ENCODE results near the gene TBC1D22A. TPM values are rescaled to one million over a fixed set of nuclear protein-coding genes. Genes with fewer than 3 reads are reported as not detected.

The TBC1D22A gene
- total RNA-seq, 2 experiments from 2014 or later, result 38.5 to 41.0 TPM

DNA sequence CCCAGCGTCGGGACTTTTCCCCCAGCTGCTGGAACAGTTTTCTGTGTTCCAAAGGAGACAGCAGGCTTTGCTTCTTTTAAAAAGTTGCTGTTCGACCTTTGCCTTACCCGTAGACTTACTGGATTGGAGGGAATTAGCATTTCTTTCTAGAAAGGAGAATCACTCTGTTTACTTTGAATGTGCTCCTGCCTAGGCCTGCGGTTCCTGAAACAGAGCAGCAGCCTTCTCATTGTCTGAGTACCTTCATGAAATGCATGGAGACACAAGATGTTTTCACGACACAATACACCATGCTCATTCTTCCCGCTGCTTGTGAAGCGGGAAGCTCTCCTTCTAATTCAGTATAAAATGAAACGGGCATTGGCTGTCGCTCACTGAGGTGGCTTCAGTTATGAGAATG is 196.2 kb downstream of the TBC1D22A start:
- Mint-ChIP-seq H3K36me3 (ENCODE audit: low read depth) (no peaks in the 10 kb centered on the region), H3K9me3 (no peaks in the 10 kb centered on the region), H3K27ac (no peak overlapping the region), H3K4me3 (no peak overlapping the region), H3K4me1 (no peaks in the 10 kb centered on the region), H3K27me3 (no peaks in the 10 kb centered on the region)
- ChIA-PET CTCF (no interaction called here), POLR2A (no interaction called here)
- DNase-seq, result no peak

DNA sequence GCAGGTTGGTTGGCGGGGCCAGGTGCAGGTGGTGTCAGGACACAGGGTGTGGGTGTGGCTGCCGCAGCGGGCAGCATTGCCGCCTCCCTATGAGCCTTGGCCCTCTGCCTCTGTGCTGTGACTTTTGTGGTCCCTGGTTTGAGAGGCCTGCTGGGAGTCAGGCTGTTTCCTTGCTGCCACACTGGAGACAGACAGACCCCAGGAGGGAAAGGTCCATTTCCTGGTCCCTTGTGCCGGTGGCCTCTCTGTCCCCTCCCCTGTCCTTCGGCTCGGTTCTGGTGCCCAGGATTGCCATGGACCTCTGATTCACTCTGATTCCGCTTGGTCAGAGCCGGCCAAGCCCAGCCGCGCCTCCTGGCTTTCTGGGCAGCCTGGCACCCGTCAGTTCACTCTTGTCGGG is 196.9 kb downstream of the TBC1D22A start:
- DNase-seq, result no peak

DNA sequence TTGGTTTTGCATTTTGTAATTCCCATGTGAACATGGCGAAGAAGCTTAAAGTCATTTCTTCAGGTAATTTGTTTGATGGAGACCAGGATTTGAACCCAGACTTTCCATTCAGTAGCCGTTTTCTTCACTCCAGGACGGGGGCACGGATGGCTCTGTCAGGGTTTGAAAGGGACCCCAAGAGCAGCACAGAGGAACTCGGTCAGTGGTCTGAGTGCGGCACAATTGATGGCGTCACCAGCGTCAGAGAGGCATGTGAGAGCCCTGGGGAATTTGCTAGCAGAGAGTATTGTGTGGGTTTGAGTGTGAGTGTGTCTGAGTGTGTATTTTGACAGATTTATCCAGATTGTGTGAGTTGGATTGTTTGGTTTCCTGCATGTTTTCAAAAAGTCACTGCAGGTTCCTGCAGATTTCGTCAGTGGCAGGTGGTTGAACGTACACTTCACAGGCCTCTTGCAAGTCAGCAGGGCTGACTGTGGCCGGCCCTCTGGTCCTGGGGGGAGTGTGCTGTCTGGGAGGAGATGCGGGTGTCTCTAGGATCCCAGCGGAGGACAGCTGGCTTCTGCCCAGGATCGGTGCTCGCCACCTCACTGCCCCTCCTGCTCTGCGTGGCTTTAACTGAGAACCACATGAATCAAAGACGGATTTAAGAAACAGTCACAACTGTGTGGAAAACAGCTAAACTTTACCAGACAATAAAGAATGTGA is 199.3 kb downstream of the TBC1D22A start:
- Mint-ChIP-seq H3K27me3 (no peaks in the 10 kb centered on the region), H3K9me3 (no peaks in the 10 kb centered on the region), H3K36me3 (ENCODE audit: low read depth) (no peaks in the 10 kb centered on the region), H3K27ac (no peak overlapping the region), H3K4me3 (no peak overlapping the region), H3K4me1 (no peaks in the 10 kb centered on the region)
- ChIA-PET POLR2A (no interaction called here), CTCF (no interaction called here)
- no peak for DNase-seq

More for the DNA sequence above, 196.9 kb downstream of the TBC1D22A start:
- H3K4me3 Mint-ChIP-seq, result no peak overlapping the region
- POLR2A ChIA-PET, result no interaction called here
- H3K27ac Mint-ChIP-seq, result no peak overlapping the region
- no peaks in the 10 kb centered on the region for H3K4me1 Mint-ChIP-seq
- CTCF ChIA-PET, result no interaction called here
- no peaks in the 10 kb centered on the region for H3K36me3 Mint-ChIP-seq (ENCODE audit: low read depth)
- no peaks in the 10 kb centered on the region for H3K27me3 Mint-ChIP-seq
- H3K9me3 Mint-ChIP-seq, result no peaks in the 10 kb centered on the region

DNA sequence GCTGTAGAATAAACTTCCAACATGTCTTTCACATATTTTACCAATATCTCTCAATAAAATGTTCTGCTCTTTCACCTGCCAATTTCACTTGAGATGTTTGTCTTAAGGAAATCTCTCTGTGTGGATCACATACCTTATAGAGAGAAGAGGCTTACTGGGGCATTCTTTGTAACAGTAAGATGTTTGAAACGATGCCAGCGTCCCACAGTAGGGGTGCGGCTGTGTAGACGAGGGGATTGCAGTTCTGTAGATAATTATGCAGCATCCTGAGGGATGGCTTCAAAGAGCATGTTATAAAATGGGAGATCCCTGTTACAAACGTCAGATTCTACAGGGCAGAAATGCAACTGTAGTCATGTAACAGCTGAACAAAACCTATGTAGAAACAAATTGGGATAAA is 200.0 kb downstream of the TBC1D22A start:
- Mint-ChIP-seq H3K36me3 (ENCODE audit: low read depth) (no peaks in the 10 kb centered on the region), H3K27ac (no peak overlapping the region), H3K4me3 (no peak overlapping the region), H3K27me3 (no peaks in the 10 kb centered on the region), H3K4me1 (no peaks in the 10 kb centered on the region), H3K9me3 (no peaks in the 10 kb centered on the region)
- DNase-seq, result no peak
- CTCF ChIA-PET, result no interaction called here
- POLR2A ChIA-PET, result no interaction called here

DNA sequence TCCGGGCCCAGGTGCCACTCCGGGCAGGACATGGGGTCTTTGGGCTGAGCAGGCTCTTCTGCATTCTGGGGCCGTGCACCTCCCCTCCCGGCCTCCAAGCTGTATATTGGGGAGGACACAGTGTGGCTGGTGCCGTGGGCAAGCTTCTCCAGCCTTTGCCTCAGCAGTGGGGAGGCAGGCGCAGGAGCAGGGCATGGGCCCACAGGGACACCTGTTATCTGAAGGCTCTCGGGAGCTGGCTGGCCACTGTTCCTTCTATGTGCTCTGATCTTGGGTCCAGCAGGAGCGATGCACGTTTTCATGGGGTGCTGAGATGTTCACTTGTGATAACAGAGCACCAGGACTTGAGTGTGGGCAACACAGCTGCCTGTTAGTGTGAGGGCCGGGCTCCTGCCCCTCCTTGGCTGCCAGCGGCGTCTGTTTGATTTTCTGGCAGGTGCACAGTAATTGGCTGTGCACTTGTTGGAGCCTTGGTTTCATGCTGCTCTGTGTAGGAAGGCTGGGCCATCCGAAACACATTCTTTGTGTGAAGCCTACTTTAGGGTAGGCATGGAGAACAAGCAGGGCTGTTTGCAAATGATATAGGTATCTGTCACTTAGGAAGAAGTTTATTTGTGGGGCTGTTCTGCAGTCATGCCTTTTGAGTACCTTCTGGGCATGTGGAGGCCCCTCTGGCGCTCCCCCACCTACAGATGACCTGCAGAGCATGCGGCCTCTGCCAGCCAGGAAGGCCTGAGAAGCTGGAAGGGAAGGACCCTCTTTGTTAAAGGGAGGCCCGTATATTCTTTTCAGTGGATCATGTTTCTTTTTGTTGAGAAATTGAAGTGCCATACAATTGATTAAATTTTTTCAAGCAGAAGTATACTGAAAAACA is 201.5 kb downstream of the TBC1D22A start:
- no peak for DNase-seq
- Mint-ChIP-seq H3K27me3 (no peaks in the 10 kb centered on the region), H3K4me3 (no peak overlapping the region), H3K4me1 (peaks cover 4% of the 10 kb centered on the region), H3K9me3 (no peaks in the 10 kb centered on the region), H3K27ac (no peak overlapping the region), H3K36me3 (ENCODE audit: low read depth) (no peaks in the 10 kb centered on the region)
- CTCF ChIA-PET, result no interaction called here
- POLR2A ChIA-PET, result no interaction called here

DNA sequence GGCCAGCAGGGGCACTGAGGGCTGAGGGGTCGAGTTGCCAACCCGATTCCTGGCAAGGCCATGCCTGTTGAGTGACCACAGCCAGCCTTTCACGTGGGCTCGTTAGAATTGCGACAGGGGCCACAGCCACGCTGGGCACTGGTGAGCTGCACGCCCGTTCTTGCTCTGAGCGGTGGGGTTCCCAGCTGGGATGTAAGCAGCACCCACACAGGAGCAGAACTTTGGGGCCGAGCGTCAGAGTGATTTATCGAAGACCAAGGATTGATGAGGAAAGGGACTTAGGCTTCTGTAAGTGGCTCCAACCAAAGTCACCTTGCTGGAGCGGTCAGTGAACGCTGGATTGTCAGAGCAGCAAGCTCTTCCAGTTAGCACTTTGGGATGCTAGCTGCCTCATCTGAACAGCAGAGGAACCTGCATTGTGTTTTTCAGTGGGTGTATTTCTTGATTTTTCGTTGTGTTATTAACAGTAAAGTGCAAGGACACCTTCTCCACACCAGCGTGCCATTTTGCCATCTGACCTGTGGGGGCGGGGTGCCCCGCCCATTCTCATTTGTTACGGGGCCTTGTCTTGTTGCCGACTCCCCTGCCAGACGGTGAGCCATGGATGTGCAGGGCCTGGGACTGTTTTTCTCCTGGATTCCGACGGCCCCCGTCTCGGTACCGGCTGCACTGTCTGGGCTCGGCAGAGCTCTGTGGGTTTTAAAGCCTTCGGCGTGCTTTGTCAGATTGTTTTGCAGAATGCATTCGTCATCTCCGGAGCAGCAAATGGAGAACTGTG is 202.5 kb downstream of the TBC1D22A start:
- no peak for DNase-seq
- Mint-ChIP-seq H3K9me3 (no peaks in the 10 kb centered on the region), H3K36me3 (ENCODE audit: low read depth) (no peaks in the 10 kb centered on the region)

DNA sequence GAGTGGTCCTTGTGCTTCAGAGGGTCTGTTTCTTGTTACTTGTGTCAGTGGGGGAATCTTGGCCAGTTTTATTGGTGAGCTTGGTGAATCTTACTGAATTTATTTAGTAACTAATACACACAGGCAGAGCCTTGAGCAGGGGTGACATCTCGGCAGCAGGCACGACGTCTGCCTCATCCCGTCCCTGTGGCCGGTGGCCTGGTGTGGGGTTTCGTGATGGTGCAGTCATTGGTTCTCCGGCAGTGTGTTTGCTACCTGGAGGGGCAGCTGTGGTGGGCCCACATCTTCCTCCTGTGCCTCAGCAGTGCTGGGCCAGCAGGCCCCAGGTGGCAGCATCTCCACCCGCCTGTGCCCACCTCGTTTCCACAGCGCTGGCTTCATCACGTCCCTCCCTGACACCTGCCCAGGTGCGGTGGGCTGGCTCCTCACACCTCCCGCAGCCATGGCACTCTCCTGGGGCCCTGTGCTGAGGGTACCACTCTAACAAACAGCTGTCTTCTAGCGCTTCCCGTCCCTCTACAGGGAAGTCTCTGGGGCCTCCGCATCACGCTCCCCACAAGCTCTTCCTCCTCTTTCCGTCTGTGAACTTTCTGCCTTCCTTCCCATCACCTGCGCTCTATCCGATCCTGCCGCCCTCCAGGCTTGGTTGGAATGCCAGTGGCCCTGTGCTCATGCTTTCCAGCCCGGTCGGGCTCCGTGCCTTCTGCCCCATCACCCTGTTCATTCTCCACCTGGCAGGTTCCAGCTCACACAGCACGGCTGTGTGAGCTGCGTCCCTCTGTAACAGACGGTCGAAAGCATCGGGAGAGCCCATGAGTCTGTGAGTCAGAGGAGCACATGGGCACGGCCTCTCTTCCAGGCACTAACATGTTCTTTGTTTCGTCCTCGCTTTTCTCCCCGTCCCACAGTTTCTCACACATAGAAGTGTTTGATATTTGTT is 203.4 kb downstream of the TBC1D22A start:
- DNase-seq, result no peak
- Mint-ChIP-seq H3K4me3 (no peak overlapping the region), H3K9me3 (no peaks in the 10 kb centered on the region), H3K27ac (no peak overlapping the region), H3K4me1 (peaks cover 20% of the 10 kb centered on the region), H3K27me3 (no peaks in the 10 kb centered on the region), H3K36me3 (ENCODE audit: low read depth) (no peaks in the 10 kb centered on the region)
- POLR2A ChIA-PET, result no interaction called here
- CTCF ChIA-PET, result no interaction called here

More for the DNA sequence above, 202.5 kb downstream of the TBC1D22A start:
- ChIA-PET POLR2A (no interaction called here), CTCF (no interaction called here)
- Mint-ChIP-seq H3K27me3 (no peaks in the 10 kb centered on the region), H3K4me1 (peaks cover 14% of the 10 kb centered on the region), H3K4me3 (no peak overlapping the region), H3K27ac (no peak overlapping the region)

DNA sequence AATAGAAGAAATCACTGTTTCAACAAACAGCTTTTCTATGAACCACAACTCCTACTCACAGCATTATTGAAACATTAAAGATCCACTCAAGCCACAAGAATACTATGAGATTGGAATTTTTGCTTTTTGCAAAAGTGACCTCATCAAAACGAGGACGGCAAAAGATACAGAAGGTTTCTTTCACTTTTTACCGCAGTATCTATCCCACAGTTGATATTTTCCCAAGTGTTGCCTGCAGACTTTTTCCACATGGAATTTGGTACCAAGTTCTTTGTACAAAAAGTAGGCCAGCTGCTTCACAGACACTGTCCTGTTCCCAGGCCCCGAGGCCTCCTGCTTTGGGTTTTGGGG is 204.0 kb downstream of the TBC1D22A start:
- no peaks in the 10 kb centered on the region for H3K9me3 Mint-ChIP-seq
- ChIA-PET POLR2A (no interaction called here), CTCF (no interaction called here)
- no peak overlapping the region for H3K27ac Mint-ChIP-seq
- H3K4me3 Mint-ChIP-seq, result no peak overlapping the region
- H3K36me3 Mint-ChIP-seq (ENCODE audit: low read depth), result no peaks in the 10 kb centered on the region
- no peak for DNase-seq
- no peaks in the 10 kb centered on the region for H3K27me3 Mint-ChIP-seq
- peaks cover 20% of the 10 kb centered on the region for H3K4me1 Mint-ChIP-seq

DNA sequence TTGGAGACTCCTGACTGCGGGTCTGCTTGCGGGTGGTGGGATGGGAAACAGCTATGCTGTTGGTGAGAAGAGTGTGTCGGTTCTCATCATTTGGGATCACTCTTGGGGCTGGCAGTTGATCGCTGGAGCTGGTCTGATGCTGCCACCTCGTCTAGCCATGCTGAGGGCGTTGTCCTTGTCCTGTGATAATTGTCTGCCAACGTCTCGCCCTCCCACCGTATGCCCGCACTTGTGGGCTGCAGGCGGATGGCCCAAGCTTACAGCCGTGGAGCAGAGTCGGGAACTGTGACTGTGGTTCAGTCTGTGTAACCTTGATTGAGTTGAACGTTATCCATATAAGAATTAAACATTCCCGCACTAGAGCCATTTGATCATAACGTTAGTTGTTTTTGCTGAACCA is 204.4 kb downstream of the TBC1D22A start:
- POLR2A ChIA-PET, result no interaction called here
- Mint-ChIP-seq H3K27me3 (no peaks in the 10 kb centered on the region), H3K4me1 (peaks cover 20% of the 10 kb centered on the region), H3K27ac (no peak overlapping the region), H3K4me3 (no peak overlapping the region), H3K9me3 (no peaks in the 10 kb centered on the region), H3K36me3 (ENCODE audit: low read depth) (no peaks in the 10 kb centered on the region)
- CTCF ChIA-PET, result interaction anchor here (1.0 kb wide), 1 partner anchor 68 kb away, joined by 3 read pairs; no protein-coding TSS in a partner anchor
- no peak for DNase-seq

DNA sequence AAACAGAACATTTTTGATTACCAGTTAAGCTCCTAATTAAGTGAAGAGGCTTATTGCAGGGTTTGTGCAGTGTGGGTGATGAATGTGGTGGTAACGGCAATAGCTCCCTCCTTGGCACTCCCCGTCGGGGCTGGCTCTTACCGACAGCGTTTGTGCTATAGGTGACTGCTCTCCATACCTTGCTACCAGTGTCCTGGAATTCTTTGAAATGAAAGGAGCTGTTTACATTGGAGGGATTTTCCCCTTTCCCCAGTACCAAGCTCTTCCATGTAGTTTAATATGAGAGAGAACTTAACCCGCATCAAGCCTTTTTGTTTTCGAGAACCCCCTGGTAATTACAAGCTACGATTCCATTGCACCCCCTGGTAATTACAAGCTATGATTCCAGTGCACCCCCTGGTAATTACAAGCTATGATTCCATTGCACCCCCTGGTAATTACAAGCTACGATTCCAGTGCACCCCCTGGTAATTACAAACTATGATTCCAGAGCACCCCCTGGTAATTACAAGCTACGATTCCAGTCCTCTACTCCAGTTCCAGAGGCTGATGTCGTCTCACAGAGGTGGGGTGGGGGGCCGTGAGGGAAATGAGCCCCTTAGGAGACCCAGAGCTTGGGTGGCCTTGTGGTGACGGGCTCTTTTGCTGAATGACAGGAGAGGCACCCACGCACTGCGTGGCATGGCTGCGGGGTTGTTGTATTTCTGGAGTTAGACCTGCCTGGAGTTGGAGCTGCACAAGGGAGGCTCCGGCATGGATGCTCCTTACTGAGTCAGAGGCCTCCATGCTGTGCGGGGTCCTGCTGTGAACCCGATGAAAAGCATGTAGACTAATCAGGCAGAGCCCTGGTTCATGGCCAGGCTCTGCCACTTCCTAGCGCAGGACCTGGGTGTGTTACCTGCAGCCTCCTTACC is 205.3 kb downstream of the TBC1D22A start:
- H3K9me3 Mint-ChIP-seq, result no peaks in the 10 kb centered on the region
- no peaks in the 10 kb centered on the region for H3K36me3 Mint-ChIP-seq (ENCODE audit: low read depth)
- peaks cover 20% of the 10 kb centered on the region for H3K4me1 Mint-ChIP-seq
- CTCF ChIA-PET, result interaction anchor here (0.6 to 1.0 kb wide), 2 partner anchors 16 to 69 kb away, joined by 3 read pairs; no protein-coding TSS in a partner anchor
- no peak for DNase-seq
- H3K4me3 Mint-ChIP-seq, result no peak overlapping the region
- no peaks in the 10 kb centered on the region for H3K27me3 Mint-ChIP-seq
- POLR2A ChIA-PET, result interaction anchor here (1.0 kb wide), 1 partner anchor 9 kb away, joined by 3 read pairs; no protein-coding TSS in a partner anchor
- no peak overlapping the region for H3K27ac Mint-ChIP-seq

DNA sequence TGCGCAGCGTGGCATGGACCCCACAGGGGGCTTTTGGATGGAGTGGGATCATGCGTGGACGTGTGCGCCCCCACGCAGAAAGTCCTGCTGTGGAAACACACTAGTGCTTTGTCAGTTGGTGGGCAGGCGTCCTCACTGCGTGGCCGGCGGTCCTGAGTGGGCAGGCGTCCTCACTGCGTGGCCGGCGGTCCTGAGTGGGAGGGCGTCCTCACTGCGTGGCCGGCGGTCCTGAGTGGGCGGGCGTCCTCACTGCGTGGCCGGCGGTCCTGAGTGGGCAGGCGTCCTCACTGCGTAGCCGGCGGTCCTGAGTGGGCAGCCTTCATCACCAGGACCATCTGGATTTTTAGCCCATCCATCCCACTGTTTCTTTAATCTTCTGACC is 205.9 kb downstream of the TBC1D22A start:
- ChIA-PET POLR2A (no interaction called here), CTCF (no interaction called here)
- no peak overlapping the region for H3K4me3 Mint-ChIP-seq
- no peaks in the 10 kb centered on the region for H3K27me3 Mint-ChIP-seq
- no peak overlapping the region for H3K27ac Mint-ChIP-seq
- H3K9me3 Mint-ChIP-seq, result no peaks in the 10 kb centered on the region
- no peak for DNase-seq
- H3K4me1 Mint-ChIP-seq, result peaks cover 20% of the 10 kb centered on the region
- H3K36me3 Mint-ChIP-seq (ENCODE audit: low read depth), result no peaks in the 10 kb centered on the region

DNA sequence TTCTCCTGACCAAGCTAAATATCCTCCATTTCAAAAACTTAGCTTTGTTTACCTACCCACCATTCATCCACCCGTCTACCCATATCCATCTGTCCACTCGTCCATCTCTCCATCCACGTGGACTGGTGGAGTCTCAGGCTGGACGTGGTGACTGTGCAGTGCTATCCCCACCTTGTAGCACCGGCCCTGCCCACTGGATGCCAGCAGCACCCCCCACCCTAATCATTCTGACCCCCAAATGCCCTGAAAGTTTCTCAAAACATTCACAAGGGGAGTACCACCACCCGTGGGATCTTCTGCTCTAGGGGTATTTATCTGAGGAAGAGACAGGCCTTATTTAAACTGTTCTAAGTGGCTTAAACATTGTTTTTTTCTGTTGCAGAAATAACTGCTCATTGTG is 206.4 kb downstream of the TBC1D22A start:
- no peaks in the 10 kb centered on the region for H3K27me3 Mint-ChIP-seq
- no peak for DNase-seq
- no peak overlapping the region for H3K27ac Mint-ChIP-seq
- no peak overlapping the region for H3K4me3 Mint-ChIP-seq
- H3K9me3 Mint-ChIP-seq, result no peaks in the 10 kb centered on the region
- ChIA-PET POLR2A (no interaction called here), CTCF (no interaction called here)
- peaks cover 20% of the 10 kb centered on the region for H3K4me1 Mint-ChIP-seq
- H3K36me3 Mint-ChIP-seq (ENCODE audit: low read depth), result no peaks in the 10 kb centered on the region
